Coronary artery (tissue), 2 donors: Measurements from ENCODE around the gene ADCY2.

Experiments used
- DNase-seq: peaks from one replicate; pipeline ENCODE4 v3.0.0-alpha.2; 2017; ENCODE audit warnings: low spot score
- H3K27ac ChIP-seq, 2 donors: fragments of 200-600 bp; sonication (generic); one replicate each; pipeline ENCODE4 v1.5.1; 2016 to 2019
- H3K4me3 ChIP-seq: fragments of 200-600 bp; sonication (generic); 2 replicates; pipeline ENCODE4 v1.5.1; 2016; ENCODE audit warnings: mild to moderate bottlenecking, moderate library complexity
- CTCF ChIP-seq: fragments of 200-600 bp; sonication (generic); IDR thresholded peaks from one replicate; pipeline ENCODE4 v1.5.1; 2019; ENCODE audit warnings: antibody characterized with exemption

Gene ADCY2

GRCh38 chr5:7673658-7674057 lies 277.7 kb downstream of the ADCY2 start:
- Histone ChIP-seq H3K27ac (no peak overlapping the region), H3K4me3 (no peak overlapping the region)
- no peak for DNase-seq
- TF ChIP-seq CTCF: no peak

- Histone ChIP-seq H3K4me3 (no peak overlapping the region), H3K27ac (no peak overlapping the region)
- DNase-seq: no peak
- no peak for TF ChIP-seq CTCF
Observed at GRCh38 chr5:7676455-7676854, 280.5 kb downstream of the ADCY2 start.

- no peak for DNase-seq
- TF ChIP-seq CTCF: no peak
- Histone ChIP-seq H3K4me3 (no peak overlapping the region), H3K27ac (no peak overlapping the region)
Observed at GRCh38 chr5:7678030-7678429, 282.1 kb downstream of the ADCY2 start.

GRCh38 chr5:7679663-7680062 lies 283.7 kb downstream of the ADCY2 start:
- H3K27ac ChIP-seq: no peak overlapping the region
- no peak for DNase-seq

GRCh38 chr5:7680260-7680659 lies 284.3 kb downstream of the ADCY2 start:
- Histone ChIP-seq H3K4me3 (no peak overlapping the region), H3K27ac (no peak overlapping the region)
- no peak for DNase-seq
- TF ChIP-seq CTCF: no peak

More at GRCh38 chr5:7679663-7680062, 283.7 kb downstream of the ADCY2 start:
- no peak overlapping the region for H3K4me3 ChIP-seq
- TF ChIP-seq CTCF: no peak

- H3K27ac ChIP-seq: no peak overlapping the region
Observed at GRCh38 chr5:7682379-7682778, 286.4 kb downstream of the ADCY2 start.

GRCh38 chr5:7683753-7684152 lies 287.8 kb downstream of the ADCY2 start:
- no peak for TF ChIP-seq CTCF
- Histone ChIP-seq H3K4me3 (no peak overlapping the region), H3K27ac (no peak overlapping the region)
- DNase-seq: no peak

More at GRCh38 chr5:7682379-7682778, 286.4 kb downstream of the ADCY2 start:
- no peak overlapping the region for H3K4me3 ChIP-seq
- no peak for DNase-seq
- no peak for TF ChIP-seq CTCF
